Activated CD4-positive, alpha-beta T cell treated with anti-CD3 and anti-CD28 coated beads for 4 hours (primary cell): ENCODE results near the gene OTUB1.
A peak's percentile ranks its signal among the peaks of the same experiment; 100 is the strongest.
"Not testable (repeated sequence)": the region's sequence is repeated elsewhere in the genome, so short reads cannot be mapped to it uniquely, and the experiment has no call there.

ENCODE experiments used
- DNase-seq, 2 donors: peaks; one replicate each; pipeline ENCODE4 v3.0.0-alpha.2; 2020

Gene OTUB1, protein sequence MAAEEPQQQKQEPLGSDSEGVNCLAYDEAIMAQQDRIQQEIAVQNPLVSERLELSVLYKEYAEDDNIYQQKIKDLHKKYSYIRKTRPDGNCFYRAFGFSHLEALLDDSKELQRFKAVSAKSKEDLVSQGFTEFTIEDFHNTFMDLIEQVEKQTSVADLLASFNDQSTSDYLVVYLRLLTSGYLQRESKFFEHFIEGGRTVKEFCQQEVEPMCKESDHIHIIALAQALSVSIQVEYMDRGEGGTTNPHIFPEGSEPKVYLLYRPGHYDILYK

DNA sequence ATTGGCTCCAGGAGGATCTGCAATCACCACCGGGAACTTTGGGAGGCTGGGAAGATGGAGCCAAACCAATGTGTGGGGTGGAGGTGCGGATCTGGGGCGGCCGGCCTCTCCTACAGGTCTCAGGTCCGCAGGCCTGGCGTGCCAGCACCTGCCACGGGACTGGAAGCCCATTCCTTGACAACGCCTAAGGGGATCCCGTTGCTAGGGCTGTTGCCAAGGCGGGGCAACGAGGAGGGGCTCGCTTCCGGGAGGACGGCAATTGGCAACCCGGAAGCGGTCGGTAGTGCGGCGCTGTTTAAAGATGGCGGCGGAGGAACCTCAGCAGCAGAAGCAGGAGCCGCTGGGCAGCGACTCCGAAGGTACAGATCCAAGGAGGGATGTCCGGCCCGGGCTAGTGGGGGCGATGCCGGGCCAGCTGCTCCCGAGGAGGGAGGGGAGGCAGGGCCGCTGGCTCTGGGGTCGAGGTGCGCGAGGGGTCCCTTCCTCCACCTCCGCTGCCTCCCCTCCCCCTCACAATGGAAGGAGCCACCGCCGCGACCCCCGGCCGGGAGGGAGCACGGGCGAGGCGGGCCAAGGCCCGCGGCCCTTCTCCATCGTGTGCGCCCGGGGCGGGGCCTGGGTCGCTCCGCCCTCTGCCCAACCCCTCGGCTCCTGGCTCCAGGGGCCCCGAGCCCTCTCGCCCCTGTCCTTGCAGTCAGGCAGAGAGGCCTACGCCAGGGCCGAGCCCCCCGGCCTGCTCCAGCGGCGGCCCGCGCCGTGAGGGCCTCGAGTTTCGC, at the start of gene OTUB1:
Gene OTUB1 (plus strand): TSS at position 283 of the 776 bp plus-strand sequence. CDS start 19 bp downstream, at position 302.
- DNase-seq: peak; percentile 84 to 86

DNA sequence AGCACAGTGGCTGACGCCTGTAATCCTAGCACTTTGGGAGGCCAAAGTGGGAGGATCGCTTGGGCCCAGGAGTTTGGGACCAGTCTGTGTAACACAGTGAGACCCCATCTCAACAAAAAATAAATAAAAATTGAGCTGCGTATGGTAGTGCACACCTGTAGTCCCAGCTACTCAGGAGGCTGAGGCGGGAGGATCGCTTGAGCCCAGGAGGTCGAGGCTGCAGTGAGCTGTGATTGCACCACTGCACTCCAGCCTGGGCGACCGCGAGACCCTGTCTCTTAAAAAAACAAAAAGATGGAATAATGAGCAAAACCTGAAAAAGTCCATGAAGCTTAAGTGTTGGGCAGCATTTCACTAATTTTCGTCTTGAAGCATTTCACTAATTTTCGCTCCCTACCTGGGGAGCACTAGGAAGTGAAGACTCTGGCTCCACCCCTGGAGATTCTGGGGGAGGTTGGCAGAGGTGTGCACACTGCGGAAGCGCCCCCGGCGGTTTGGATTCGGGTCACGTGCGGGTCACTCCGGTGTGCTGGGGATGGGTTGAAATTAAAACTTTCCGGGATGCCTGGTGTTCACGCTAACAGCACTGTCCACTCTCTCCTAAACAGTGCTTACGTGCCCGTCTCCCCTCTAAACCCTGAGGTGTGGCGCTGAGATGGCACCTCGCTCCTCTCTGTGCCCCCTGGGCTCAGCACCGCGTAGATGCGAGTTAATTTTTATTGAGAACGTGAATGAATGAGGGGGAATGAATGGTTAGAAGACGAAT, 48.3 kb upstream of the OTUB1 start:
- DNase-seq: no peak

DNA sequence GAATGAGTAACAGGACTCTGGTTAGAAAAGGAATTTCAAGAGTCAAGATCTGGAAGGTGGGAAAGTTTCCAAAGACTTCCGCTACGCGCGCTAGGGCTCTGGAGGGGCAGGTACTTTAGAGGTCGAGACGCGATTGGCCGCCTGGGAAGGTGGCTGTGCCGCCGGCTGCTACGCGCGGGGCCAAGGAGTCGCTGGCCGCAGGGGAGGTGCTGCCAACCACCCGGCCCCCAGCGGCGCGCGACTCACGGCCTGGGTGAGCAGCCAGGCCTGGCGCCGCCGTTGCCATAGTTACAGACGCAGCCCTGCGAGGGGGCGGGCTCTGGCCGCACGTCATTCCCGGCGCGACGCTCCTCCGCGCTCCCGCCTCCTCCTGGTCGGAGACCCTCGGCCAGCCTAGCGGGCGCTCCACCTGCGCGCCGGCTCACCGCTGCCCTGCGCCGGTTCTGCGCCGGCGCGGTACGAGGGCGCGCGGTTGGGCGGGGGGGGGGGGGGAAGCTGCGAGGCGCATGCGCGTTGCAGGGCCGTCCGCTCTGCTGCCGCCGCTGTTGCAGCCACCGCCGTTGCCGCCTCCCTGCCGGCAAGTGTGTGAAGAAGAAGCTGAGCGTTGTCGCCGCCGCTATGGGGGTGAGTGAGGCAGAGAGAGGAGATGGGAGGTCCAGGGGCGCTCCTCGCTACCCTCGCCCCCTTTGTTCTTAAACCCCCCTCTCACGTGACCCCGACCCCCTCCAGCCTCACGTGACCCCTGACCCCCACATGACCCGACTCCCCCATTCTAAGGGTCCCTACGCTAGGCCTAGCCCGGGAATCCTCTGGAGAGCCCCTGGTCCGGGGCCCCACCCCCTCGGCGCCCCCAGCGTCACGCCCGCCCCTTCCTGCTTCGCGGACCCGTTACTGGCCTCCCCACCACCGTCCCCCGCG, 47.5 kb upstream of the OTUB1 start, which contains the start of gene NAA40:
Gene NAA40 (plus strand): TSS at position 524 of the 918 bp plus-strand sequence. CDS start 95 bp downstream, at position 619.
- DNase-seq: peak; percentile 87 to 92

GRCh38 chr11:63939397-63939891, 46.8 kb upstream of the OTUB1 start:
- no peak for DNase-seq

DNA sequence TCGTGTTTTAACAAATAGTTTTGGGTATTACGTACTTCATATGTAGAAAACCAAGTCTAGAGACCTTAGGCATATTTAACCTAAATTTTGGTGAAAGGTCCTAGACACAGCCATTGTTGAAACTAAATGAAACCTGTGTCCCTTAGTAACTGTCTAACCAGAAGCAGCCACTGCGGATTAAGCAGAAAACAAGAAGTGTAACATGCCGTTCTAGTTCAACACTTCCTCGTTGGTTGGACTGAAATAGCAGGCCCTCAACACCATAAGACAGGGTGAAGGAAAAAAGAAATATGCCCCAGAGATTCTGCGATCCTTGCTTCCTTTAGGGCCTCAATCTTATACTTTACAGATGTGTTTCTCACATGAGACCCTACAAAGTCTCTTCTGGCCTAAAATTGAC, 45.5 kb upstream of the OTUB1 start:
- DNase-seq: no peak

DNA sequence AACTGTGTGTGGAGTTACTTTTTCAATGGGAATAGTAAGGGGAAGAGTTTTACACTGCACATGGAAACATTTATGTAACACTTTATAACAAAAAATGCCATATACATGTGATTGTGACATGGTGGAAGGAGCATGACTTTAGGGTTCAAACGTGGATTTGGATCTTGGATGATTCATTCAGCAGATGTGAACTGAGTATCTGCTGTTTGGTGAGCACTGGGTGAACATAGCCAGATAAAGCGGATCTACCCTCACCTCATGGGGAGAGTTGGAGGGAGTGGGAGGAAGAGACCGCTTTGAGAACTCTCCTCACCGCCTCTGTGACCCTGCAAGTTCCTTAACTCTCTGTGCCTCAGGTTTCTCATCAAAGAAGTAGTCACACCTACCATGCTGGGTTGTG, 44.3 kb upstream of the OTUB1 start:
- no peak for DNase-seq

GRCh38 chr11:63942803-63943202, 43.4 kb upstream of the OTUB1 start:
- no peak for DNase-seq

- DNase-seq: no peak
These were observed 41.3 kb upstream of the OTUB1 start for GRCh38 chr11:63944987-63945386.

DNA sequence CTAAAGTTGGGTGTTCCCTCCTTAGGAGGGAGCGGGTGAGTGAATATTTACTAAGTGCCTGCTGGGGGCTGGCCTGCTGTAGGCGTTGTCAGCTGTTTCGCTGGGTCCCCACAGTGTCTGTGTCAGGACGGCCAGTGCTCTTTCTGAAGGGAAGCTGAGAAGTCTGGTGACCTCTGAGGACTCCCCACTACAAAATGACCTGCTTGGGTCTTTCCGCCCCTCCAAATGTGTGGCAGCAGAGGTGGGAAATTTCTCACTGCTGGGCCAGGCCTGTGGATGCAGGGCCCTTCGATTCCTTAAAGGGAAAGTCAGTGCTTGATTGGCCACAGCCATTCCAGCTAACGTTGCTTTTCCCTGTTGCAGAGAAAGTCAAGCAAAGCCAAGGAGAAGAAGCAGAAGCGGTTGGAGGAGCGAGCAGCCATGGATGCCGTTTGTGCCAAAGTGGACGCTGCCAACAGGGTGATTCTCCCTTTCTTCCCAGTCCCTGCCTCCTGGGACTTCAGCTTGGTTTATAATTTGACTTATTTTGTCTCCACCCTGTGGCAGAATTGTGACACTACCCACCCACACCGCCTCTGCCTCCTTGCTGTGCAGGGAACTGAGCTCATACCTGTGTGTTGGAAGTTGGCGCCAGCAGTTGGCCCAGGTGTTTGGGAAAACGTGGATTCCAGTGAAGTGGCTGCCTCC, 40.6 kb upstream of the OTUB1 start:
- DNase-seq: peak; percentile 51 to 59

DNA sequence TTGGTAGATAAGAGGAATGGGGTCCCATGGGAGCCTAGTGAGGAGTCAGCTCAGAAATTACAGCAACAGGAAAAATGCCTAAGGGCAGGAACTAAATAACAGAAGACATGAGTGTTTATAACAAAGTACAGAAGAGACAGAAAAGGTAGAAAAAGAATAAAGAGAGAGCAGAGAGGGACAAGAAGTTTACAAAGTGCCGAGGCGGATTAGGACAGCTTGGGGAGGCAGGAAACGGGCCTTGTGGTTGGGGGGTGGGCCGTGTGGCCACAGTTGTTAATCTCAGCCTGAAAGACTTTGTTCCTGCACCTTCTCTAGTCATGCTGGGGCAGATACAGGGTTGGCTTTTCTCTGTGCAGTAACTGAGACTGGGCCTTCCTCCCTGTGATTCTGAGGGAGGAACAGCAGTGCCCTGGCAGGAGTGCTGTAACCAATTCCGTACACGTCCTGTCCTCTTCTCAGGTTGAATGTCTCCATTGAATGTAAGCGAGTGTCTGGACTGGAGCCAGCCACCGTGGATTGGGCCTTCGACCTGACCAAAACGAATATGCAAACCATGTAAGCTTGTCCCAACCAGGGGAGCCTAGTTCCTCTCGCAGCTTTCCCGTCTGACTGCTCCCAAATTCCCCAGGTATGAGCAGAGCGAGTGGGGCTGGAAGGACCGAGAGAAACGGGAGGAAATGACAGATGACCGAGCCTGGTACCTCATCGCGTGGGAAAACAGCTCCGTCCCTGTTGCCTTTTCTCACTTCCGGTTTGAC, 34.3 kb upstream of the OTUB1 start:
- no peak for DNase-seq

DNA sequence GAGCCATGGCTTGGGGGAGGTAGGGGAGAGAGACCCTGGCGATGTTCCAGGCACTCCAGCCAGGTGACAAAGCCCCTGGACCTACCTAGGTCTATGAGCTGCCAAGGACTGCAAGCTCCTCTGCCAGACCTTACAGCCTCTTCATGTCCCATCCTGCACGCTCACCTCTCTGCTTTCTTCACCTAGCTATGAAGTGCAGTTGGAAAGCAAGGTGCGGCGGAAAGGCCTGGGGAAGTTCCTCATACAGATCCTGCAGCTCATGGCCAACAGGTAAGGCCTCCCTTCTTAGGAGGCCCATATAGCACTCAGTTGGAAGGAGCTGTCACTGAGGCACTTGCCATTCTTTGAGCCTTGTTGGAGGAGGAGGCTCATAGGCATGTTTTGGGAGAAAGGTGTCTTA, 33.7 kb upstream of the OTUB1 start:
- DNase-seq: no peak

- no peak for DNase-seq
These were observed 28.2 kb upstream of the OTUB1 start for GRCh38 chr11:63958008-63958407.

- DNase-seq: no peak
These were observed 24.4 kb upstream of the OTUB1 start for GRCh38 chr11:63961608-63962412.

GRCh38 chr11:63963895-63964294, 22.3 kb upstream of the OTUB1 start:
- DNase-seq: not testable (repeated sequence)

DNA sequence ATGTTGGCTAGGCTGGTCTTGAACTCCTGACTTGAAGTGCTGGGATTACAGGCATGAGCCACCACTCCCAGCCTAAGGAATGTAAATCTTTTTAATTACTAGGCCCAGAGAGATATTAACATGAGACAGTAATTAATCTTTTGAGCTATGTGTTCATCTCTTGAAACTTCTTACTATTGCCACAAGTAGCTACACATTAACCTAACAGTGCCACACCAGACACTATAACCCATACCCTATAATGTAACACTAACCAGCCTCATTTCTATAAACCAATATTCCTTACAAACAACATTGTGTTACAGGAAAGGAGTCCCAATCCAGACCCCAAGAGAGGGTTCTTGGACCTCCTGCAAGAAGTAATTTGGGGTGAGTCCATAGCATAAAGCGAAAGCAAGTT, 19.8 kb upstream of the OTUB1 start:
- no peak for DNase-seq

GRCh38 chr11:63969461-63969860, 16.8 kb upstream of the OTUB1 start:
- DNase-seq: no peak

DNA sequence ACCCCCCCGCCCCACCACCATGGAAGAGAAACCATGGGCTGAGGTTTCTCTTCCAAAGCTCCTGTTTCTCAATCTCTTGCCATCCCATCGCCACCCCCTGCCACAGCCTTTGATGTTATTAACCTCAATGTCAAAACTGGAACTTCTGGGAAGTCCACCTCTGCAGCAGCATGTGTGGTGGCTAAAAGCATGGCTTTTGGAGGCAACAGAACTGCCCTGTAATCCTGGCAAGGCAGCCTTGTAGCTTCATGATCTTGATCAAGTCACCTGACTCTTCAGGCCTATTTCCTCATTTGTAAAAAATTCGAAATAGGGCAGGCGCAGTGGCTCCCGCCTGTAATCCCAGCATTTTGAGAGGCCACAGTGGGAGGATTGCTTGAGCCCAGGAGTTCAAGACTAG, 15.3 kb upstream of the OTUB1 start:
- DNase-seq: no peak

GRCh38 chr11:63973912-63974258, 12.4 kb upstream of the OTUB1 start:
- not testable (repeated sequence) for DNase-seq

- DNase-seq: peak; percentile 93 to 94
These were observed 11.7 kb upstream of the OTUB1 start, which contains the start of gene COX8A for GRCh38 chr11:63974259-63975143. COX8A (plus strand) TSS chr11:63974620; CDS start chr11:63974681, 61 bp downstream.
